Lung (tissue), 12 donors: ENCODE measurements around the gene ERGIC3. TPM values are rescaled to one million over a fixed set of nuclear protein-coding genes. Genes with fewer than 3 reads are reported as not detected.

ENCODE experiments used
- ATAC-seq: fragments of 200-7000 bp; cut with Tn5 transposase; one replicate; pipeline ENCODE4 v1.9.1; 2020; ENCODE audit warnings: moderate number of reproducible peaks; ENCODE audit not compliant: insufficient read depth, low FRiP score
- DNase-seq, 3 donors: peaks; one replicate each; pipeline ENCODE4 v3.0.0-alpha.2; 2013 to 2017
- H3K27ac ChIP-seq, 2 donors: one replicate each; pipeline ENCODE4 v1.5.1; 2013; ENCODE audit warnings: mild to moderate bottlenecking in 2 of 2, moderate library complexity in 2 of 2, control low read depth in 1 of 2, inconsistent platforms in 1 of 2, low read depth in 1 of 2, low read length in 1 of 2
- H3K27me3 ChIP-seq, 3 donors: one replicate each; pipeline ENCODE4 v1.5.1; 2013; ENCODE audit warnings: low read length in 2 of 3; ENCODE audit not compliant: control insufficient read depth in 3 of 3, insufficient read depth in 3 of 3
- H3K36me3 ChIP-seq, 4 donors: one replicate each; pipeline ENCODE4 v1.5.1; 2013; ENCODE audit warnings: low read length in 4 of 4, mild to moderate bottlenecking in 1 of 4, moderate library complexity in 1 of 4; ENCODE audit not compliant: control insufficient read depth in 4 of 4, insufficient read depth in 4 of 4
- H3K4me1 ChIP-seq, 5 donors: one replicate each; pipeline ENCODE4 v1.5.1; 2013; ENCODE audit warnings: low read length in 5 of 5, mild to moderate bottlenecking in 2 of 5, moderate library complexity in 1 of 5; ENCODE audit not compliant: control insufficient read depth in 5 of 5, insufficient read depth in 5 of 5
- H3K4me3 ChIP-seq: one replicate; pipeline ENCODE4 v1.5.1; 2013; ENCODE audit warnings: mild to moderate bottlenecking, control low read depth, moderate library complexity
- H3K9ac ChIP-seq, 2 donors: one replicate each; pipeline ENCODE4 v1.5.1; 2013; ENCODE audit warnings: low read length in 2 of 2, control low read depth in 1 of 2; ENCODE audit not compliant: insufficient read depth in 1 of 2
- H3K9me3 ChIP-seq, 4 donors: one replicate each; pipeline ENCODE4 v1.5.1; 2013; ENCODE audit warnings: low read length in 3 of 4, mild to moderate bottlenecking in 1 of 4, moderate library complexity in 1 of 4; ENCODE audit not compliant: control insufficient read depth in 4 of 4, insufficient read depth in 3 of 4
- WGBS, 2 donors: extraction: QIAGEN DNeasy Blood & Tissue Kit; methylation state at CpG; one replicate each; pipeline ENCODE4 v1.1.7; 2013; 5-methylcytosine and 5-hydroxymethylcytosine counted together
- polyA plus RNA-seq, 2 donors: library from polyadenylated mRNA; stranded (reverse); fragments of 200-250 nt; gene quantifications; one replicate each; pipeline ENCODE4 v1.2.1, GENCODE V29; 2013
- total RNA-seq, 2 donors: library from RNA; depleted of rRNA in 1 of 2; stranded (reverse); fragments of >200 nt in 1 of 2; gene quantifications; one replicate each; pipeline ENCODE4 v1.2.1, GENCODE V29; 2014 to 2021
- TF ChIP-seq, protein P1 (sequence below): IDR thresholded peaks from 2 replicates; pipeline ENCODE4 v1.5.1; 2012; ENCODE audit warnings: mild to moderate bottlenecking; ENCODE audit errors: control extremely low read depth, extremely low read depth
- donor health status: control.
- donor health status: control.
- donor health status: Bipolar disorder and iron deficiency.
- donor health status: healthy.
- donor health status: DM: yes; HTN: yes; CAD: no.

The ERGIC3 gene
- total and polyA plus RNA-seq, 4 donors, result 173 to 241 (median 212) TPM

DNA sequence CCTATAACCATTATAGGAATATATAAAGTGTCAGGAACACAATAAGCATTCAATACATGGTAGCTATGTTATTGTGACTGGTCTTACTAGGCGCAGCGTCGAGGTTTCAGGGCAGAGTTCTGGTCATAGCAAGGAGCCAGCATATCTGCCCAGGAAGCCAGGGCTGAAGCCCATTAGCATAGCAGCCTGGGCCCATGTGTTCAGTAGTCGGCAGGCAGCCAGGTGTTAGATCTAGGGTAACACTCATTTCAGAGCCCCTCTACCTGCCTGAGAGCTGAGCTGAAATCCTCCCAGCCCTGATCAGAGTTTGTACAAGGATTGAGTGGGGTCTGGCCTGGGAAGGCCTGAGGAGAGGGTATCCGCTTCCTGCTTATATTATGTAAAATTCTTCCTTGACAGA, 44.6 kb upstream of the ERGIC3 start:
- H3K9me3 ChIP-seq, result no peaks in the 10 kb centered on the region
- ATAC-seq (no peak), DNase-seq (no peak)
- no peak overlapping the region for H3K4me3 ChIP-seq
- TF ChIP-seq, protein P1, sequence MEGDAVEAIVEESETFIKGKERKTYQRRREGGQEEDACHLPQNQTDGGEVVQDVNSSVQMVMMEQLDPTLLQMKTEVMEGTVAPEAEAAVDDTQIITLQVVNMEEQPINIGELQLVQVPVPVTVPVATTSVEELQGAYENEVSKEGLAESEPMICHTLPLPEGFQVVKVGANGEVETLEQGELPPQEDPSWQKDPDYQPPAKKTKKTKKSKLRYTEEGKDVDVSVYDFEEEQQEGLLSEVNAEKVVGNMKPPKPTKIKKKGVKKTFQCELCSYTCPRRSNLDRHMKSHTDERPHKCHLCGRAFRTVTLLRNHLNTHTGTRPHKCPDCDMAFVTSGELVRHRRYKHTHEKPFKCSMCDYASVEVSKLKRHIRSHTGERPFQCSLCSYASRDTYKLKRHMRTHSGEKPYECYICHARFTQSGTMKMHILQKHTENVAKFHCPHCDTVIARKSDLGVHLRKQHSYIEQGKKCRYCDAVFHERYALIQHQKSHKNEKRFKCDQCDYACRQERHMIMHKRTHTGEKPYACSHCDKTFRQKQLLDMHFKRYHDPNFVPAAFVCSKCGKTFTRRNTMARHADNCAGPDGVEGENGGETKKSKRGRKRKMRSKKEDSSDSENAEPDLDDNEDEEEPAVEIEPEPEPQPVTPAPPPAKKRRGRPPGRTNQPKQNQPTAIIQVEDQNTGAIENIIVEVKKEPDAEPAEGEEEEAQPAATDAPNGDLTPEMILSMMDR, result no peak
- H3K4me1 ChIP-seq, result no peaks in the 10 kb centered on the region
- H3K36me3 ChIP-seq, result peaks cover 4 to 58% (median 42%) of the 10 kb centered on the region in 4 donors
- no peak overlapping the region for H3K9ac ChIP-seq
- WGBS, 2 donors, result 94 to 98% methylated on average over 5 of the region's 5 CpGs
- no peak overlapping the region for H3K27ac ChIP-seq
- H3K27me3 ChIP-seq, result no peaks in the 10 kb centered on the region

DNA sequence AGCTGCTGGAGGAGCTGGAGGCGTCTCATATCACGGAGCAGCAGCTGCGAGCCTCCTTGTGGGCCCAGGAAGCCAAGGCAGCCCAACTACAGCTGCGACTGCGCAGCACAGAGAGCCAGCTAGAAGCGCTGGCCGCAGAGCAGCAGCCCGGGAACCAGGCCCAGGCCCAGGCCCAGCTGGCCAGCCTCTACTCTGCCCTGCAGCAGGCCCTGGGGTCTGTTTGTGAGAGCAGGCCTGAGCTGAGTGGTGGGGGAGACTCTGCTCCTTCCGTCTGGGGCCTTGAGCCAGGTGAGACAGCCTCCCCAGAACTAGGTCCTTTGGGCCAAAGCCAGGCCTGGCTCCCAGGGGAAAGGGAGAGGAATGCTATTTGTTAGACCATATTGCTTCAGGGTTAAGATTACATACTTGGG, 44.1 kb upstream of the ERGIC3 start:
- no peak for DNase-seq
- Histone ChIP-seq H3K36me3 (peaks cover 4 to 63% (median 42%) of the 10 kb centered on the region in 4 donors), H3K4me1 (no peaks in the 10 kb centered on the region), H3K27ac (no peak overlapping the region), H3K4me3 (no peak overlapping the region), H3K9ac (no peak overlapping the region), H3K9me3 (no peaks in the 10 kb centered on the region), H3K27me3 (no peaks in the 10 kb centered on the region)
- WGBS, 2 donors, result 94 to 96% methylated on average over 9 of the region's 9 CpGs
- ATAC-seq, result no peak
- TF ChIP-seq, protein P1, result no peak

DNA sequence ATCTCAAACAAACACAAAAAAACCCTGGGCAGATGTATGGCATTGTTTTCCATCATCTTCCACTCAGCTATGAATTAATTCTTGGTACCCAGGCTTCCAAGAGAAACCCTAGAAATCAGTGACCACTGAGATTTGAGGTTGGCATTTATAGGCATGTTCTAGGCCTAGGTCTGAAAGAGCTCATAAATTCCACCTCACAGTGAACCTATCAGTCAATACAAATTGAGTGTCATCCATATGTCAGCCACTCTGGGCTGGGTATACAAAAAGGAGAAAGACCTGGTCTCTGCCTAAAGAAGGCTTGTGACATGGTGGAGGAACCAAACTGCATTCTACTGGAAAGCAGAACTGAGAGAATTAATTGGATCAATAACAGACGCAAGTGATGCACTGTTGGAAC, 42.6 kb upstream of the ERGIC3 start:
- H3K9ac ChIP-seq, result no peak overlapping the region
- peaks cover 4 to 72% (median 47%) of the 10 kb centered on the region in 4 donors for H3K36me3 ChIP-seq
- DNase-seq (no peak), ATAC-seq (no peak)
- WGBS, 2 donors, result 93 to 99% methylated on average over 1 of the region's 1 CpG
- TF ChIP-seq, protein P1, result no peak
- H3K4me1 ChIP-seq, result no peaks in the 10 kb centered on the region
- H3K27me3 ChIP-seq, result no peaks in the 10 kb centered on the region
- H3K4me3 ChIP-seq, result no peak overlapping the region
- no peak overlapping the region for H3K27ac ChIP-seq
- H3K9me3 ChIP-seq, result no peaks in the 10 kb centered on the region

DNA sequence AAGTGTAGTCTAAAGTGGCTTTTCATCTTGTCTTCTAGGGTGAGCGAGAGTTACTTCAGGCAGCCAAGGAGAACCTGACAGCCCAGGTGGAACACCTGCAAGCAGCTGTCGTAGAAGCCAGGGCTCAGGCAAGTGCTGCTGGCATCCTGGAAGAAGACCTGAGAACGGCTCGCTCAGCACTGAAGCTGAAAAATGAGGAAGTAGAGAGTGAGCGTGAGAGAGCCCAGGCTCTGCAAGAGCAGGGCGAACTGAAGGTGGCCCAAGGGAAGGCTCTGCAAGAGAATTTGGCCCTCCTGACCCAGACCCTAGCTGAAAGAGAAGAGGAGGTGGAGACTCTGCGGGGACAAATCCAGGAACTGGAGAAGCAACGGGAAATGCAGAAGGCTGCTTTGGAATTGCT, 39.5 kb upstream of the ERGIC3 start:
- no peaks in the 10 kb centered on the region for H3K27me3 ChIP-seq
- no peak overlapping the region for H3K4me3 ChIP-seq
- H3K36me3 ChIP-seq, result peaks cover 0 to 62% (median 43%) of the 10 kb centered on the region in 4 donors
- no peak overlapping the region for H3K27ac ChIP-seq
- H3K9ac ChIP-seq, result no peak overlapping the region
- no peaks in the 10 kb centered on the region for H3K9me3 ChIP-seq
- no peaks in the 10 kb centered on the region for H3K4me1 ChIP-seq
- TF ChIP-seq, protein P1, result no peak
- ATAC-seq (no peak), DNase-seq (no peak)
- WGBS, 2 donors, result 43 to 69% methylated on average over 8 of the region's 8 CpGs
